NB4 (cell line): Measurements from ENCODE around the gene RPTOR.

Experiments used
- MYC ChIP-seq: IDR thresholded peaks from 2 replicates; pipeline ENCODE4 v1.6.1; 2011; ENCODE audit warnings: low read depth, low read length
- POLR2A ChIP-seq: IDR thresholded peaks from 2 replicates; pipeline ENCODE4 v1.6.1; 2011; ENCODE audit warnings: mild to moderate bottlenecking; ENCODE audit not compliant: insufficient read length; ENCODE audit errors: extremely low read depth
- TF ChIP-seq, protein P1 (sequence below): IDR thresholded peaks from one replicate; pipeline ENCODE4 v1.5.1; 2012; ENCODE audit warnings: low read depth, low read length
- TF ChIP-seq, protein P2 (sequence below): IDR thresholded peaks from 2 replicates; pipeline ENCODE4 v1.6.1; 2011; ENCODE audit warnings: low read depth, low read length

DNA sequence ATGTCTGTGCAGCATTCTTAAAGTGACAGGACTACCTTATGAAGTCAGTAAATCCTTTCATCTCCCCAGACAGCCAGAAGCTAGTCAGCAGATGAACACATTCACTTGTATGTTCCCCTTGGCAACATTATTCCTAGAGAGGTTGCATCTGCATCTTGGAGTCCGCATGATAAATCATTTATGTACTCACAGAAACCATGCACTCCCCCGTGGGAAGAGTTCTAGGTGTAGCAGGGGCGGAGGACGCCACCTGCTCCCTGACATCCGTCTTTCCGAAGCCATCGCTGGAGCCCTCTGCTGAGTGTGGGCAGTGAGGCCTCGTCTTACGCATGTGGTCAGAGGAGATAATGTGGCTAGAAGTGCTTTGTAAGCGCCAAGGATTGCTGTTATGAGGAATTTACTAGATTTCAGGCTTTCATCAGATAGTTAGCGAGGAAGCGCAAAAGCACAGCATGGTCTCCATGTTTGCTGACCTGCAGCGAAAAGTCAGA lies 144.5 kb downstream of the RPTOR start:
- TF ChIP-seq, protein P1, sequence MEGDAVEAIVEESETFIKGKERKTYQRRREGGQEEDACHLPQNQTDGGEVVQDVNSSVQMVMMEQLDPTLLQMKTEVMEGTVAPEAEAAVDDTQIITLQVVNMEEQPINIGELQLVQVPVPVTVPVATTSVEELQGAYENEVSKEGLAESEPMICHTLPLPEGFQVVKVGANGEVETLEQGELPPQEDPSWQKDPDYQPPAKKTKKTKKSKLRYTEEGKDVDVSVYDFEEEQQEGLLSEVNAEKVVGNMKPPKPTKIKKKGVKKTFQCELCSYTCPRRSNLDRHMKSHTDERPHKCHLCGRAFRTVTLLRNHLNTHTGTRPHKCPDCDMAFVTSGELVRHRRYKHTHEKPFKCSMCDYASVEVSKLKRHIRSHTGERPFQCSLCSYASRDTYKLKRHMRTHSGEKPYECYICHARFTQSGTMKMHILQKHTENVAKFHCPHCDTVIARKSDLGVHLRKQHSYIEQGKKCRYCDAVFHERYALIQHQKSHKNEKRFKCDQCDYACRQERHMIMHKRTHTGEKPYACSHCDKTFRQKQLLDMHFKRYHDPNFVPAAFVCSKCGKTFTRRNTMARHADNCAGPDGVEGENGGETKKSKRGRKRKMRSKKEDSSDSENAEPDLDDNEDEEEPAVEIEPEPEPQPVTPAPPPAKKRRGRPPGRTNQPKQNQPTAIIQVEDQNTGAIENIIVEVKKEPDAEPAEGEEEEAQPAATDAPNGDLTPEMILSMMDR, result no peak
- no peak for TF ChIP-seq MYC
- TF ChIP-seq POLR2A, result no peak
- TF ChIP-seq, protein P2, sequence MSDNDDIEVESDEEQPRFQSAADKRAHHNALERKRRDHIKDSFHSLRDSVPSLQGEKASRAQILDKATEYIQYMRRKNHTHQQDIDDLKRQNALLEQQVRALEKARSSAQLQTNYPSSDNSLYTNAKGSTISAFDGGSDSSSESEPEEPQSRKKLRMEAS, result no peak
